HepG2 (cell line): ENCODE results near the gene ZNF181. TPM values are rescaled to one million over a fixed set of nuclear protein-coding genes. Genes with fewer than 3 reads are reported as not detected.

Experiments used
- ASH2L ChIP-seq: fragments of 300-600, 200-600 bp; sonication (generic); IDR thresholded peaks from 2 replicates; pipeline ENCODE4 v1.7.0; 2017; ENCODE audit warnings: low read depth, mild to moderate bottlenecking, moderate library complexity, mixed read lengths, low read length; ENCODE audit not compliant: insufficient read length
- CEBPG ChIP-seq: IDR thresholded peaks from 2 replicates; pipeline ENCODE4 v1.6.1; 2016
- DR1 ChIP-seq: sonication (generic); formaldehyde crosslinking; IDR thresholded peaks from 2 replicates; pipeline ENCODE4 v1.8.0; 2021; ENCODE audit warnings: mild to moderate bottlenecking, missing genetic modification reagents, inconsistent platforms
- HCFC1 ChIP-seq: fragments of 150-350 bp; IDR thresholded peaks from 2 replicates; pipeline ENCODE4 v1.6.1; 2014; ENCODE audit warnings: low read depth, low read length
- NFE2L1 ChIP-seq: sonication (generic); formaldehyde crosslinking; IDR thresholded peaks from 2 replicates; pipeline ENCODE4 v1.4.0; 2020; ENCODE audit warnings: missing genetic modification reagents, mild to moderate bottlenecking, borderline replicate concordance
- PPARG ChIP-seq: conservative IDR thresholded peaks from 2 replicates; pipeline ENCODE4 v1.6.1; 2016; ENCODE audit warnings: missing biosample characterization, missing genetic modification reagents
- RNF219 ChIP-seq: sonication (generic); formaldehyde crosslinking; IDR thresholded peaks from 2 replicates; pipeline ENCODE4 v1.5.0; 2020; ENCODE audit warnings: mild to moderate bottlenecking, missing genetic modification reagents
- SPEN ChIP-seq: sonication (generic); formaldehyde crosslinking; IDR thresholded peaks from 2 replicates; pipeline ENCODE4 v1.5.1; 2020; ENCODE audit warnings: low read depth, mild to moderate bottlenecking, missing genetic modification reagents
- TFDP2 ChIP-seq: sonication (generic); formaldehyde crosslinking; IDR thresholded peaks from 2 replicates; pipeline ENCODE4 v1.4.0; 2020; ENCODE audit warnings: missing genetic modification reagents
- TP53 ChIP-seq: sonication (generic); formaldehyde crosslinking; conservative IDR thresholded peaks from 2 replicates; pipeline ENCODE4 v1.4.0; 2020; ENCODE audit warnings: missing genetic modification reagents
- TRAFD1 ChIP-seq: sonication (generic); formaldehyde crosslinking; IDR thresholded peaks from 2 replicates; pipeline ENCODE4 v1.5.1; 2020; ENCODE audit warnings: missing genetic modification reagents, mild to moderate bottlenecking, borderline replicate concordance
- XBP1 ChIP-seq: sonication (generic); formaldehyde crosslinking; IDR thresholded peaks from 2 replicates; pipeline ENCODE4 v1.5.0; 2020; ENCODE audit warnings: missing genetic modification reagents
- ZNF205 ChIP-seq: IDR thresholded peaks from 2 replicates; pipeline ENCODE4 v1.6.1; 2018; ENCODE audit warnings: missing biosample characterization, missing genetic modification reagents
- ZNF260 ChIP-seq: sonication (generic); formaldehyde crosslinking; IDR thresholded peaks from 2 replicates; pipeline ENCODE4 v1.4.0; 2020; ENCODE audit warnings: missing genetic modification reagents, low read depth, mild to moderate bottlenecking, borderline replicate concordance
- ZNF646 ChIP-seq: sonication (generic); formaldehyde crosslinking; IDR thresholded peaks from 2 replicates; pipeline ENCODE4 v1.9.0; 2021; ENCODE audit warnings: mild to moderate bottlenecking, missing genetic modification reagents
- ZNF746 ChIP-seq: sonication (generic); formaldehyde crosslinking; IDR thresholded peaks from 2 replicates; pipeline ENCODE4 v1.8.0; 2022; ENCODE audit warnings: mild to moderate bottlenecking, missing genetic modification reagents
- polyA plus RNA-seq, 8 experiments: library from polyadenylated mRNA; depleted of rRNA in 3 of 8; stranded (reverse) in 7 of 8; unstranded in 1 of 8; fragments of >200 nt; fragmentation: Illumina TruSeq in 4 of 8; extraction: Trizol in 4 of 8; gene quantifications; 2 replicates each; pipeline versions ENCODE4 v1.2.1 to v1.2.3, GENCODE V29; 2011 to 2016; ENCODE audit warnings: low read depth in 4 of 8, missing spikeins in 1 of 8, mixed read lengths in 1 of 8; ENCODE audit not compliant: insufficient read depth in 1 of 8
- total RNA-seq, 5 experiments: library from RNA; depleted of rRNA; stranded (reverse); fragments of >200 nt; fragmentation: Illumina TruSeq; extraction: Trizol; gene quantifications; 2 replicates each; pipeline ENCODE4 v1.2.3, GENCODE V29; 2016; ENCODE audit warnings: low read depth in 1 of 5

ZNF181 gene
- total and polyA plus RNA-seq, 2 of the 13 experiments (the other 11 are each of a cell fraction or from before 2014, with no cell fraction given), result 10.6 to 15.5 TPM

GRCh38 chr19:34734537-34735103 lies 577 bp downstream of the ZNF181 start (continued):
- TF ChIP-seq ZNF646 (CRISPR knock-in tag), result 0 out of 2 replicates have a peak, but pooled peaks have one; percentile 4
- TF ChIP-seq ZNF260 (CRISPR knock-in tag), result no peak
- peak; percentile 53 for TF ChIP-seq CEBPG (CRISPR knock-in tag)
- TF ChIP-seq DR1, result no peak
- TF ChIP-seq TP53 (CRISPR knock-in tag), result no peak
- TF ChIP-seq XBP1 (CRISPR knock-in tag), result no peak
- TF ChIP-seq TRAFD1 (CRISPR knock-in tag), result no peak
- TF ChIP-seq PPARG, result no peak
- TF ChIP-seq RNF219 (CRISPR knock-in tag), result no peak
- TF ChIP-seq HCFC1, result no peak
- no peak for TF ChIP-seq SPEN (CRISPR knock-in tag)
- TF ChIP-seq NFE2L1 (CRISPR knock-in tag), result no peak
- no peak for TF ChIP-seq ZNF205 (CRISPR knock-in tag)
- TF ChIP-seq TFDP2 (CRISPR knock-in tag), result no peak
- TF ChIP-seq ASH2L, result peak; percentile 69
- no peak for TF ChIP-seq ZNF746
